Stimulated activated CD4-positive, alpha-beta T cell treated with anti-CD3 and anti-CD28 coated beads, TNF-alpha, amount 100 ng/mL, for 4 hours (primary cell): ENCODE results near the gene GPRASP2.
"Not testable (repeated sequence)": the region's sequence is repeated elsewhere in the genome, so short reads cannot be mapped to it uniquely, and the experiment has no call there.

ENCODE experiments used
- DNase-seq, 3 experiments: peaks; one replicate each; pipeline ENCODE4 v3.0.0-alpha.2; 2020; ENCODE audit warnings: low read depth in 3 of 3

Gene GPRASP2

GRCh38 chrX:102712216-102712966, at the start of gene GPRASP2:
GPRASP2 (plus strand) TSS chrX:102712448; CDS start chrX:102714870, 2,422 bp downstream.
- no peak for DNase-seq

GRCh38 chrX:102663820-102664219, 48.4 kb upstream of the GPRASP2 start:
- DNase-seq = not testable (repeated sequence)

GRCh38 chrX:102667034-102667433, 45.2 kb upstream of the GPRASP2 start:
- DNase-seq = not testable (repeated sequence)

- no peak for DNase-seq
These were observed 42.7 kb upstream of the GPRASP2 start for GRCh38 chrX:102669526-102669925.

GRCh38 chrX:102672856-102673255, 39.4 kb upstream of the GPRASP2 start:
- no peak for DNase-seq

- not testable (repeated sequence) for DNase-seq
These were observed 34.8 kb upstream of the GPRASP2 start for GRCh38 chrX:102677479-102677878.

GRCh38 chrX:102684772-102685520, 27.3 kb upstream of the GPRASP2 start:
- DNase-seq = no peak

- no peak for DNase-seq
These were observed 17.5 kb upstream of the GPRASP2 start for GRCh38 chrX:102694749-102695148.

- no peak for DNase-seq
These were observed 15.9 kb upstream of the GPRASP2 start for GRCh38 chrX:102696306-102696705.

- no peak for DNase-seq
These were observed 14.8 kb upstream of the GPRASP2 start for GRCh38 chrX:102697494-102697893.

GRCh38 chrX:102708900-102709299, 3.3 kb upstream of the GPRASP2 start:
- DNase-seq = no peak

- DNase-seq = no peak
These were observed 404 bp upstream of the GPRASP2 start for GRCh38 chrX:102711872-102712215.

GRCh38 chrX:102712981-102713625, 855 bp downstream of the GPRASP2 start:
- DNase-seq = no peak

- no peak for DNase-seq
These were observed 2.7 kb downstream of the GPRASP2 start for GRCh38 chrX:102714994-102715393.

- DNase-seq = no peak
These were observed 3.7 kb downstream of the GPRASP2 start for GRCh38 chrX:102715967-102716366.

GRCh38 chrX:102720237-102721168, 8.3 kb downstream of the GPRASP2 start, which contains the start of gene GPRASP3:
GPRASP3 (plus strand) TSS chrX:102720743; CDS start chrX:102748996, 28,253 bp downstream.
- peak; percentile 27 to 51 (median 46) for DNase-seq

- DNase-seq = not testable (repeated sequence)
These were observed 8.9 kb downstream of the GPRASP2 start for GRCh38 chrX:102721169-102721506.

GRCh38 chrX:102723456-102723855, 11.2 kb downstream of the GPRASP2 start:
- no peak for DNase-seq

- no peak for DNase-seq
These were observed 15.5 kb downstream of the GPRASP2 start for GRCh38 chrX:102727761-102728160.

- DNase-seq = no peak
These were observed 16.4 kb downstream of the GPRASP2 start for GRCh38 chrX:102728646-102729045.

GRCh38 chrX:102739657-102740056, 27.4 kb downstream of the GPRASP2 start:
- no peak for DNase-seq
